HL-60/S4 (cell line): ENCODE data around the gene FOLR3.
"Not testable (repeated sequence)": the region's sequence is repeated elsewhere in the genome, so short reads cannot be mapped to it uniquely, and the experiment has no call there.

Source experiments
- in situ Hi-C: fragments of 300-500 bp; cut with MboI; formaldehyde crosslinking; loops from 2 replicates; pipeline ENCODE4 v1.14.3; 2022; ENCODE audit warnings: low sequenced_read_pairs

FOLR3 gene

DNA sequence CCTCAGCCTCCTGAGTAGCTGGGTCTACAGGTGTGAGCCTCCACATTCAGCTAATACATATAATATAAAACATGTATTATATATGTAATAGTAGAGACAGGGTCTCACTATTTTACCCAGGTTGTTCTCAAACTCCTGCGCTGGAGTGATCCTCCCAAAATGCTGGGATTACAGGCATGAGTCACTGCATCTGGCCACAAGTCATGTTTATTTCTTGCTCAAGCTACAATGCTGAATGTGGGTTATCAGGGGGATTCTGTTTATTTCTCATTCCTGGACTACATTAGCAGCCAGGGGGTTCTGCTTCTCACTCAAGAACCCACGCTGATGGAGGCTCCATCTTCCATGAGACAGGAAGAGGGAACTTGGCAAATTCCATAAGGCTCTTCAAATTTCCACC, 24.8 kb downstream of the FOLR3 start:
- in situ Hi-C loops = loop anchor here (25.0 kb wide), 1 partner anchor 348 kb away; no protein-coding TSS in a partner anchor

DNA sequence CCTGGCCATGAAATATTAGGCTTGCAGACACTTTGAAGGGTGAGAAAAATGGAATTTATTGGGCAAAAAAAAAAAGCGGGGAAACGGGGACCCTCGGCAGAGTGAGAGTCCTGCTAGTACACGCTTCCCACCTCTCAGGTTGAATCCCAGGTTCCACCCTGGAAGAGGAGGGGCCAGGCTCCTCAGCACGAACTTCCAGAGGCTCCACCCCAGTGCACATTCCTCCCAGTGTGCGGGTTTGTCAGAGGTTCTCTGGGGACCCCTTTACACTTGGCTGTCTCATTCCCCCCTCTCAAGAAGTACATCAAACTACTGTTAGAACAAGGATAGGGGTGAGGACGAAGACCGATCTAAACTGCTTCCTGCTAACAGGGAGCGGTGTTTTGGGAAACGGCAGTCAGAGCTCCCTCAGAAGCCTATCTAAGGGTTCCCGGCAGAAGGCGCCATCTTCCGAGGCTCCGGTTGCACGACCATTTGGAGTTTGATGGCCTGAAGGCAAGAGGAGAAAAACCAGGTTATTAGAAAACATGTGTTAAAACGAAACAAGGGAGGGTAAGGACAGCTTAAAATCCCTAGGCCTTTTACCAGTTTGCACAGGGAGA, 27.5 kb downstream of the FOLR3 start:
- in situ Hi-C loops = loop anchor here (25.0 kb wide), 1 partner anchor 351 kb away; no protein-coding TSS in a partner anchor

DNA sequence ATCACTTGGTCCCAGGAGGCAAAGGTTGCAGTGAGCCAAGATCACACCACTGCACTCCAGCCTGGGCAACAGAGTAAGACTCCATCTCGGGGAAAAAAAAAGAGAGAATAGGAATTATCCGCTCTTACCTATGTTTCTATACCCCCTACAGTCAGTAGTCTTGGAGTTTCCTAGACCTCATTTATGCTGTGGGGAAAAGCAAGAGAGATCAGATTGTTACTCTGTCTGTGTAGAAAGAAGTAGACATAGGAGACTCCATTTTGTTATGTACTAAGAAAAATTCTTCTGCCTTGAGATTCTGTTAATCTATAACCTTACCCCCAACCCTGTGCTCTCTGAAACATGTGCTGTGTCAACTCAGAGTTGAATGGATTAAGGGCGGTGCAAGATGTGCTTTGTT, 28.7 kb downstream of the FOLR3 start:
- in situ Hi-C loops = loop anchor here (25.0 kb wide), 1 partner anchor 352 kb away; no protein-coding TSS in a partner anchor

DNA sequence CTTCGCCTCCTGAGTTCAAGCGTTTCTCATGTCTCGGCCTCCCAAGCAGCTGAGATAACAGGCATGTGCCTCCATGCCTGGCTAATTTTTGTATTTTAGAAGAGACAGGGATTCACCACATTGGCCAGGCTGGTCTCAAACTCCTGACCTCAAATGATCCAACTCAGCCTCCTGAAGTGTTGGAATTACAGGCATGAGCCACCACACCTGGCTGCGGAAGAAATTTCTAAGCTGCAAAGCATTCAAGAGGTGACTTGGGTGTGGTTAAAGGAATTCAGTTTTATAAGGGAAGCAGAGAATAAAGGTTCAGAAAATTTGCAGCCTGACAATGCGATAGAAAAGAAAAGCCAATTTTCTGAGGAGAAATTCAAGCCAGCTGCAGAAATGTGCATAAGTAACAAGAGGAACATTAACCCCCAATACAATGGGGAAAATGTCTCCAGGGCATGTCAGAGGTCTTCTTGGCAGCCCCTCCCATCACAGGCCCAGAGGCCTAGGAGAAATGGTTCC, 33.6 kb downstream of the FOLR3 start:
- in situ Hi-C loops = loop anchor here (25.0 kb wide), 1 partner anchor 357 kb away; no protein-coding TSS in a partner anchor

DNA sequence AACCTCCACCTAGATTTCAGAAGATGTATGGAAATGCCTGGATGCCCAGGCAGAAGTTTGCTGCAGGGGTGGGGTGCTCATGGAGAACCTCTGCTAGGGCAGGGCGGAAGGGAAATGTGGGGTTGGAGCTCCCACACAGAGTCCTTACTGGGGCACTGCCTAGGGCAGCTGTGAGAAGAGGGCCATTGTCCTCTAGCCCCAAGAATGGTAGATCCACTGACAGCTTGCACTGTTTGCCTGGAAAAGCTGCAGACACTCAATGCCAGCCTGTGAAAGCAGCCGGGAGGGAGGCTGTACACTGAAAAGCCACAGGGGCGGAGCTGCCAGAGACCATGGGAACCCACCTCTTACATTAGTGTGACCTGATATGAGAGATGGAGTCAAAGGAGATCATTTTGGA, 34.2 kb downstream of the FOLR3 start:
- in situ Hi-C loops = loop anchor here (25.0 kb wide), 1 partner anchor 357 kb away; no protein-coding TSS in a partner anchor

DNA sequence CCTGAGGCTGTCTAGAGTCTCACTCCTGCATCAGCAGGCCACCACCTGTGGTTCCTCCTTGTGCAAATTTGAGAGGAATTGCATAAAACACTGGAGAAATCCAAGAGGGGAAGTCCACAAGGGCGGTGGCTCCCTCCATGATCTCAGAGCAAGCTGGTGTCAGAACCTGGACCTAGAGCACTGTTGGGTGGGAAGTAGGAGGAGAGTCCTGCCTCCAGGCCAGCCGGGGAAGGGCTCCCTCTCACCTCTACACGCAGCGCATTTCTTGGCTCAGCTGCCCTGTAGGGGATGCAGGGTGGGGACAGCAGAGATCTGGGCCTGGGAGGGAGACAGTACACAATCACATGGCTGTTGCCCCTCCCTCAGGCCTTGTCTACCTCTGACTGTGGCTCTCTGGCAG, 36.5 kb downstream of the FOLR3 start:
- in situ Hi-C loops = loop anchor here (25.0 kb wide), 1 partner anchor 360 kb away; no protein-coding TSS in a partner anchor

DNA sequence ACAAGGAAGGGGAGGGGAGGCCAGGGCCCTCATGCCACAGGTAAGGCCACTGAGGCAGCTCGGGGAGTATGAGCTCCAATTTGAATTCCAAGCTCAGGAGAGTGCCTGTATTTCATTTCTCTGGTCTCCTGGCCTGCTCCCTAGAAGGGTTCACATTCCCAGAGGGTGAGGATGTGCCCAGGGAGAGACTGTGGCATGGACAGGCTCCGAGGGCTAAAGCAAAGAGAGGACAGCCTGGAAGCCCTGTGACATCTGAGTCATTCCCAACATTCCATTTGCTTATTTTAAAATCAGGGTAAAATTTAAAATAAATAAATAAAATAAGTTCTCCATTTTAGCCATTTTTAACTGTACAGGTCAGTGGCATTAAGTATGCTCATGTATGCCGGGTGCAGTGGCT, 37.8 kb downstream of the FOLR3 start:
- in situ Hi-C loops = loop anchor here (25.0 kb wide), 1 partner anchor 361 kb away; no protein-coding TSS in a partner anchor

DNA sequence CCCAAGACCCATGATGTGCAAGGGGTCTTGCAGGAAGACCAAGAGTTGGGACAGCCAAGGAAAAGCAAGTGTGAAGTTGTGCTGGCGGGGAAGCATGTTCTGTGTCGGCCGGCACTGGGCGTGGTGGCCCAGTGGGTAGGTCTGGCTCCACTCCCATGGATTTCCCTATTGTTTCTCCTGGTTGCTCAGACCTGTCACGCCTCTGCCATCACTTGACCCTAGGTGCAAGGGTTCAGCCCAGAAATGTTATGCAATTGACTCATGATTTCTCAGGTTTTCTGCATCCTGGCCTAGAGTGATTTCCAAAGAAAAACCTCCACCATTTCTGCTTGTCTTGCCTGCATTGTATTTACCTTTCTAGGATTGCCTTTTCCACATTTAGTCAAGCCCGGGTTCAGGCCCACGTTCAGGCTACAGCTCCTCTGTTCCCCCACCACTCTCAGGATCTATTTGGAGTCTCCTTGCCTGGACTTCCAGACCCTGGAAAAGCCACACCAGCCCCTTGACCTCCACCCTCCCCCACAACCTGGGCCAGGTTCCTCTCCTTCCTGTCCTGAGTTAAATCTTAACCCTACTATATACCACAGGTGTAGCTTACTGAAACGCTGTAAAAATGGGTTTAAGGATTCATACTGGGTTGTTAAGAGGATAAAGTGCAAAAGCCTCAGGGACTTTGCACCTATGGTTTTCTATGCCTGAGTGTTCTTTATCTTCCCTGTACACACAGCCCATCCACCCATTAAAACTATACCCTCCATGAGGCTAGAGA, 39.0 kb downstream of the FOLR3 start:
- in situ Hi-C loops = loop anchor here (25.0 kb wide), 1 partner anchor 362 kb away; no protein-coding TSS in a partner anchor

DNA sequence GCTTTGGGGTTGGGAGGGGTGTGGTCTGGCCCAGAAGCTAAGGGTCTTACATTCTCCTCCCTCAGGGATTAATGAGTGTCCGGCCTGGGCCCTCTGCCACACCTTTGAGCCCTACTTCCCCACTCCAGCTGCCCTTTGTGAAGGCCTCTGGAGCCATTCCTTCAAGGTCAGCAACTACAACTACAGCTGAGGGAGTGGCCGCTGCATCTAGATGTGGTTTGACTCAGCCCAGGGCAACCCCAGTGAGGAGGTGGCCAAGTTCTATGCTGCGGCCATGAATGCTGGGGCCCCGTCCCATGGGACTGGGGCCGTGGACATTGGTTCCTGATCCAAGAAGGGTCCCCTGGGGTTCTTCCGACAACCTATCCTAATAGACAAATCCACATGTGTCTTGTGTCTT, 42.1 kb downstream of the FOLR3 start:
- in situ Hi-C loops = no loop called here

DNA sequence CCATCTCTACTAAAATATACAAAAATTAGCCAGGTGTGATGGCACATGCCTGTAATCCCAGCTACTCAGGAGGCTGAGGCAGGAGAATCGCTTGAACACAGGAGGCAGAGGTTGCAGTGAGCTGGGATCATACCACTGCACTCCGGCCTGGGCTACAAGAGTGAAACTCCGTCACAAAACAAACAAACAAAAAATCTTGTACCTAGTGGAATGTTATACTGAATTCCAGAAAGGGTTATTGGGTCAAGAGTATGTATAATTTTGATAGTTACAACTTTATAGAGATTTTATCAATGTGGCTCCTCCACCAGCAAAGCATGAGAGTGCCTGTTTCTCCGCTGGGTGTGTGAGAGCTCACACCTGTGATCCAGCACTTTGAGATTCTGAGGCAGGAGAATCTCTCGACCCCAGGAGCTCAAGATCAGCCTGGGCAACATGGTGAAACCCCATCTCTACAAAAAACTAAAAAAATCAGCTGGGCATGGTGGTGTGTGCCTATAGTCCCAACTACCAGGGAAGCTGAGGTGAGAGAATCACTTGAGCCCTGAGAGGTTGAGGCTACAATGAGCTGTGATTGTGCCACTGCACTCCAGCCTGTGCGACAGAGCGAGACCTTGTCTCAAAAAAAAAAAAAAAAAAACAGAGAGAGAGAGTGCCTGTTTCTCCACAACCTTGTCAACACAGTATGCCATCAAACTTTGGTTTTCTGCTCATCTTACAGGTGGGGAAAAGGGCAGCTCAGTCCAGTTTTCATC, 43.7 kb downstream of the FOLR3 start:
- in situ Hi-C loops = no loop called here

DNA sequence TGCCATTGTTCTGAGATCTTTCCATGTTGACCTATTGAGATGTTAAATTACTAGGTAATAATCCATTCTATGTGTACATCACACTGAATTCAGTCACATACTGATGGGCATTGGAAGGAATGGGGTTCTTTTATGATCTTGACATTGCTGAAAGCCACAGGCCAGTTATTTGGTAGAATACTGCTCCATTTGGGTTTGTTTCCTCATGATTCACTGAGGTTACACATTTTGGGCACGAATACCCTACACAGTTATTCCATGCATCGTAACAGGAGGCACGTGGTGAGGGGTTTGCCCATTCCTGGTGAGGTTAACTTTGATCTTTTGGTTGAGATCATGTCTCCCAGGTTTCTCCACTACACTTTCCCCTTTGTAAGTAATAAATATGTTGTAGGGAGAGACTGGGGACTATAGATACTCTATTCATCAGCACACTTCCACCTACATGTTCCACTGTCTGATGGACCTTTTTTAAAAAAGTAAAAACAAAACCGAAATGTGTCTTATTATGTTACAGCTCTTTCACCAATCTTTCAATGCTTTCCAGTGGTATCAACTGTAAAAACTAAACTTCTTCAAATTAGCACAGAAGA, 44.4 kb downstream of the FOLR3 start:
- in situ Hi-C loops = no loop called here

DNA sequence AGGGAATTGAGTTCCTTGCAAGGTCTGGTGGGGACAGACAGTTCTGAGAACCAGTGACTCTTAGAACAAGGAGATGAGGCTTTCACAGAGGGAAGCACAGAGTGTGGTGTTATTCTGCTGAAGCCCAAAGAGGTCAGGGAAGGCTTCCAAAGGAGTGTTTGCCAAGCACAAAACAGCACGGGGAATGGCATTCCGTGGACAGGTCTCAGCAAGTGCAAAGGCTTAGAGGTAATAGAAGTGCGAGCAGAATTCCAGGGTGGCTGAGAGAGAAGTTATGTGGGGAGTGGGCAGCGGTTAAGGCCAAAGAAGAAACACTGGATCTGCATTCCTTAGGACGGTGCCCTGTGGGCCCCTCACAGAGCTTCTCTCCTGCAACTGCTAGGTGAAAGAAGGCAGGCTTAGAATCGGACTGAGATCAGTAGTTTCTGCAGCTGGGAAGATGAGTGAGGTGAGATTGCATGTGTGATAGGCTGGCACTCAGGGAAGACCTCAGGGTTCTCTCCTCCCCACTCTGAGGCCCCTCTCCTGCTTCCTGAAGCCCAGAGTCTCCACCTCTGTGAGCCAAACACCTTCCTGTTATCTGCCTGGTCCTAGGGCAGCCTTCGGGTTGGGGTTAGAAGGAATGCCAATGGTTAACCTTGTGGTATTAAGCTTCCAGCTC, 45.5 kb downstream of the FOLR3 start:
- in situ Hi-C loops = not testable (repeated sequence)

DNA sequence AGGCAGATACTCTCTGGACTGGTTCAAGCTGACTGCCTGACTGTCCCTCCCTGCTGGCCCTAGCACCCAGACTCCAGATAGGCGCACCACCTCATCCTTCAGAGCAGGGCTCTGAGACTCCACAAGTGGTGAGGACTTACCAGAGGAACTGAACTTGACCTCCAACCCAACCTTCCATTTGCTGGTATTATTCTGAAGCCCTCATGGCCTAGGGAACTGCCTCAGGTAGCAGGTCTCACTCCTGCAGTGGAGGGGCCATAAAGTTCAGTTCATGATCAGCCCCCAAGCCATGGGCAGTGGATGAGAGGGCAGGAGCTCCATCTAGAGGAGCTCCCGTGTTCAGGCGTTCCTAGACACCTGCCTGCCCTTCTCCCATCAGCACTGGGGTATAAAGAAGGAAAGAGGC, 46.0 kb downstream of the FOLR3 start:
- in situ Hi-C loops = not testable (repeated sequence)

DNA sequence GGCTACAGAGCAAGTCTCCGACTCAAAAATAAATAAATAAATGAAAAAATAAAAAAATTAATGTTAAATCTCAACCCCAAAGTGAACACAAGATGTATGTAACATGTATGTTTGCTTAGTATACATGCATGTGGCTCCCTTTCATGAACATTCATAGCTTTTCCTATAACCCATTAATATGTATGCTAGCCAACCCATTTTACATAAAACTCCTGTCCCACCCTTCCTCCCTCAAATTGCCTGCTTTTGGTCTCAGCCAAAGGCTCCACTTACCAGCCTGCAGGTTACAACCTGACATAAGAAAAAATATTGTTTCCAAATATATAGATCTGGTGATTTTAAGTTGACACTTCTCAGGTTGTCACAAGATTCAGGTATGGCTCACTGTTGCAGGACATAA, 52.7 kb downstream of the FOLR3 start:
- in situ Hi-C loops = no loop called here
